ENCODE results near the gene SYDE1.

The SYDE1 gene

GRCh38 chr19:15124572-15125231, 17.5 kb downstream of the SYDE1 start:
- Histone ChIP-seq H3K4me3 (ENCODE audit: insufficient read depth, low read length, poor library complexity, severe bottlenecking) (peak overlapping the region; percentile 79), H3K79me2 (ENCODE audit: insufficient read depth, low read length) (peaks cover 11% of the 10 kb centered on the region), H3K9ac (ENCODE audit: low read length) (peak overlapping the region; percentile 85), H2AFZ (ENCODE audit: low read depth, low read length, severe bottlenecking) (peak overlapping the region; percentile 82), H3K27me3 (ENCODE audit: low read length) (no peaks in the 10 kb centered on the region), H3K27ac (ENCODE audit: low read depth, low read length) (peak overlapping the region; percentile 73), H3F3A (ENCODE audit: insufficient read depth) (no peaks in the 10 kb centered on the region), H3K4me2 (ENCODE audit: low read depth, low read length, poor library complexity, severe bottlenecking) (peak overlapping the region; percentile 82), H4K20me1 (ENCODE audit: low read depth, low read length) (no peaks in the 10 kb centered on the region), H3K36me3 (ENCODE audit: low read length) (no peaks in the 10 kb centered on the region), H3K9me3 (ENCODE audit: insufficient read depth, low read length) (no peaks in the 10 kb centered on the region), H3K9me2 (replicated peaks; ENCODE audit: insufficient read depth, low read length) (no peaks in the 10 kb centered on the region)
- TF ChIP-seq EZH2phosphoT487 (conservative IDR thresholded peaks at IDR 0.05; ENCODE audit: low read length) = no peak
- TF ChIP-seq CTCF (IDR thresholded peaks at IDR 0.05; ENCODE audit: insufficient read depth, low read length, poor library complexity, severe bottlenecking) = no peak

- no peak for TF ChIP-seq CTCF (IDR thresholded peaks at IDR 0.05; ENCODE audit: insufficient read depth, low read length, poor library complexity, severe bottlenecking)
- no peak for TF ChIP-seq EZH2phosphoT487 (conservative IDR thresholded peaks at IDR 0.05; ENCODE audit: low read length)
- Histone ChIP-seq H4K20me1 (ENCODE audit: low read depth, low read length) (no peaks in the 10 kb centered on the region), H3K27ac (ENCODE audit: low read depth, low read length) (peak overlapping the region; percentile 73), H3K9ac (ENCODE audit: low read length) (peak overlapping the region; percentile 85), H3K4me2 (ENCODE audit: low read depth, low read length, poor library complexity, severe bottlenecking) (peak overlapping the region; percentile 82), H3F3A (ENCODE audit: insufficient read depth) (no peaks in the 10 kb centered on the region), H3K9me2 (replicated peaks; ENCODE audit: insufficient read depth, low read length) (no peaks in the 10 kb centered on the region), H3K36me3 (ENCODE audit: low read length) (no peaks in the 10 kb centered on the region), H3K79me2 (ENCODE audit: insufficient read depth, low read length) (peaks cover 11% of the 10 kb centered on the region), H3K4me3 (ENCODE audit: insufficient read depth, low read length, poor library complexity, severe bottlenecking) (peak overlapping the region; percentile 79), H3K9me3 (ENCODE audit: insufficient read depth, low read length) (no peaks in the 10 kb centered on the region), H2AFZ (ENCODE audit: low read depth, low read length, severe bottlenecking) (peak overlapping the region; percentile 82), H3K27me3 (ENCODE audit: low read length) (no peaks in the 10 kb centered on the region)
Observed at GRCh38 chr19:15125232-15126067, 18.2 kb downstream of the SYDE1 start.

- Histone ChIP-seq H3K79me2 (ENCODE audit: insufficient read depth, low read length) (peaks cover 11% of the 10 kb centered on the region), H3K4me2 (ENCODE audit: low read depth, low read length, poor library complexity, severe bottlenecking) (peak overlapping the region; percentile 71), H3F3A (ENCODE audit: insufficient read depth) (no peaks in the 10 kb centered on the region), H3K9me2 (replicated peaks; ENCODE audit: insufficient read depth, low read length) (no peaks in the 10 kb centered on the region), H3K36me3 (ENCODE audit: low read length) (no peaks in the 10 kb centered on the region), H3K27ac (ENCODE audit: low read depth, low read length) (0 out of 2 replicates have a peak overlapping the region, but pooled peaks have one; percentile 18), H3K27me3 (ENCODE audit: low read length) (no peaks in the 10 kb centered on the region), H3K9me3 (ENCODE audit: insufficient read depth, low read length) (no peaks in the 10 kb centered on the region), H4K20me1 (ENCODE audit: low read depth, low read length) (no peaks in the 10 kb centered on the region), H3K4me3 (ENCODE audit: insufficient read depth, low read length, poor library complexity, severe bottlenecking) (peak overlapping the region; percentile 36), H2AFZ (ENCODE audit: low read depth, low read length, severe bottlenecking) (no peak overlapping the region), H3K9ac (ENCODE audit: low read length) (peak overlapping the region; percentile 36; the same call in 1 of the 2 replicates)
- TF ChIP-seq EZH2phosphoT487 (conservative IDR thresholded peaks at IDR 0.05; ENCODE audit: low read length) (no peak), CTCF (IDR thresholded peaks at IDR 0.05; ENCODE audit: insufficient read depth, low read length, poor library complexity, severe bottlenecking) (no peak)
Observed at GRCh38 chr19:15126131-15126910, 19.1 kb downstream of the SYDE1 start.
